Smooth muscle cell of the brain vasculature (primary cell): ENCODE results near the gene CNIH2.
"Not testable (repeated sequence)": the region's sequence is repeated elsewhere in the genome, so short reads cannot be mapped to it uniquely, and the experiment has no call there.

Experiments
- DNase-seq: peaks from one replicate; pipeline ENCODE4 v3.0.0-alpha.2; 2012; ENCODE audit warnings: low read depth, low spot score

The CNIH2 gene

GRCh38 chr11:66276619-66277018 is 1.4 kb upstream of the CNIH2 start:
- DNase-seq, result not testable (repeated sequence)

GRCh38 chr11:66277064-66277463 is 911 bp upstream of the CNIH2 start:
- not testable (repeated sequence) for DNase-seq

GRCh38 chr11:66278363-66279091 is 552 bp downstream of the CNIH2 start:
- no peak for DNase-seq

GRCh38 chr11:66279092-66279734 is 1.2 kb downstream of the CNIH2 start:
- DNase-seq, result no peak

GRCh38 chr11:66280428-66280827 is 2.5 kb downstream of the CNIH2 start:
- no peak for DNase-seq

- no peak for DNase-seq
These were observed 3.0 kb downstream of the CNIH2 start for GRCh38 chr11:66281001-66281400.

GRCh38 chr11:66281776-66282467 is 3.9 kb downstream of the CNIH2 start:
- DNase-seq, result no peak

- DNase-seq, result peak; percentile 81
These were observed 4.8 kb downstream of the CNIH2 start for GRCh38 chr11:66282468-66283455.

- DNase-seq, result no peak
These were observed 5.6 kb downstream of the CNIH2 start for GRCh38 chr11:66283461-66284105.

- no peak for DNase-seq
These were observed 6.6 kb downstream of the CNIH2 start for GRCh38 chr11:66284526-66285078.

- no peak for DNase-seq
These were observed 7.4 kb downstream of the CNIH2 start for GRCh38 chr11:66285250-66285947.

GRCh38 chr11:66286699-66287098 is 8.7 kb downstream of the CNIH2 start:
- DNase-seq, result no peak

GRCh38 chr11:66287211-66287888 is 9.4 kb downstream of the CNIH2 start:
- DNase-seq, result no peak

GRCh38 chr11:66287889-66288670 is 10.1 kb downstream of the CNIH2 start:
- no peak for DNase-seq

- peak; percentile 98 for DNase-seq
These were observed 10.9 kb downstream of the CNIH2 start, which contains the start of gene YIF1A for GRCh38 chr11:66288671-66289547. Gene YIF1A (minus strand): TSS chr11:66289143. CDS start chr11:66288985, 158 bp downstream.

- no peak for DNase-seq
These were observed 11.8 kb downstream of the CNIH2 start for GRCh38 chr11:66289548-66290329.

GRCh38 chr11:66290330-66290621 is 12.3 kb downstream of the CNIH2 start:
- DNase-seq, result no peak
